ENCODE data around the gene CINP. TPM values are rescaled to one million over a fixed set of nuclear protein-coding genes. Genes with fewer than 3 reads are reported as not detected.

CINP gene
- total RNA-seq = 10 to 100 TPM; 31.5 to 32.3 TPM
- 10 to 100 TPM; 31.3 to 37.7 TPM for polyA plus RNA-seq

GRCh38 chr14:102362545-102363181 is at the start of gene CINP, which contains the start of gene TECPR2:
CINP (minus strand) TSS chr14:102362890; CDS start chr14:102362851, 39 bp downstream.
TECPR2 (plus strand) TSS chr14:102362941; CDS start chr14:102376722, 13,781 bp downstream.
- H3K9me3 Mint-ChIP-seq = no peaks in the 10 kb centered on the region
- peak within 1 kb of the TSS in 7 of 8 donors; percentile 94 to 98 (median 97) for H3K4me3 Mint-ChIP-seq
- H3K36me3 Mint-ChIP-seq = peaks cover 12 to 29% of the 10 kb centered on the region in 2 donors
- H3K36me3 ChIP-seq (ENCODE audit: insufficient read depth, low read length) = no peaks in the 10 kb centered on the region
- peaks cover 33% of the 10 kb centered on the region for H3K4me1 ChIP-seq (ENCODE audit: insufficient read depth, low read length)
- peak within 1 kb of the TSS; percentile 93 to 99 (median 98) for H3K27ac Mint-ChIP-seq
- intact Hi-C loops (cut with micrococcal nuclease) = loop anchor here (1.0 to 2.0 kb wide), 3 partner anchors 43 to 398 kb away; partner anchors contain the start of genes DYNC1H1, MOK and ZNF839
- peak within 1 kb of the TSS; percentile 87 for H3K27ac ChIP-seq (ENCODE audit: low read depth, low read length)
- CTCF ChIA-PET (ENCODE audit: partially characterized antibody) = interaction anchor here (0.6 kb wide), 1 partner anchor 46 kb away, joined by 3 read pairs; no protein-coding TSS in a partner anchor
- no peaks in the 10 kb centered on the region for H3K27me3 ChIP-seq (ENCODE audit: insufficient read depth, low read length)
- POLR2A ChIA-PET (ENCODE audit: partially characterized antibody) = interaction anchor here (0.5 to 1.9 kb wide), 14 partner anchors 8 to 415 kb away, joined by 3 to 24 read pairs (median 4); partner anchors contain the start of genes MOK and ZNF839
- peak; percentile 91 to 97 (median 93) for DNase-seq
- H3K4me1 Mint-ChIP-seq = peaks cover 19 to 39% (median 26%) of the 10 kb centered on the region in 4 donors
- H3K9me3 ChIP-seq (ENCODE audit: control insufficient read depth in 1 of 2, low read length in 2 of 2) = no peaks in the 10 kb centered on the region
- no peaks in the 10 kb centered on the region for H3K27me3 Mint-ChIP-seq
- H3K4me3 ChIP-seq (ENCODE audit: low read length in 2 of 2) = peak within 1 kb of the TSS; percentile 80 to 95

- Histone ChIP-seq H3K36me3 (ENCODE audit: insufficient read depth, low read length) (no peaks in the 10 kb centered on the region), H3K27ac (ENCODE audit: low read depth, low read length) (no peak overlapping the region), H3K9me3 (ENCODE audit: control insufficient read depth in 1 of 2, low read length in 2 of 2) (no peaks in the 10 kb centered on the region), H3K4me3 (ENCODE audit: low read length in 2 of 2) (no peak overlapping the region), H3K27me3 (ENCODE audit: insufficient read depth, low read length) (no peaks in the 10 kb centered on the region), H3K4me1 (ENCODE audit: insufficient read depth, low read length) (no peaks in the 10 kb centered on the region)
- ChIA-PET CTCF (ENCODE audit: partially characterized antibody) (interaction anchor here (0.6 kb wide), 1 partner anchor 230 kb away, joined by 3 read pairs; no protein-coding TSS in a partner anchor), POLR2A (ENCODE audit: partially characterized antibody) (no interaction called here)
- Mint-ChIP-seq H3K4me3 (no peak overlapping the region), H3K36me3 (peaks cover 18 to 20% of the 10 kb centered on the region in 2 donors), H3K27ac (no peak overlapping the region), H3K4me1 (peaks cover 0 to 7% (median 4%) of the 10 kb centered on the region in 4 donors), H3K27me3 (no peaks in the 10 kb centered on the region), H3K9me3 (peaks cover 0 to 3% (median 1%) of the 10 kb centered on the region in 8 donors)
- intact Hi-C loops (cut with micrococcal nuclease) = no loop called here
- no peak for DNase-seq
These were observed 46.0 kb upstream of the CINP start for GRCh38 chr14:102408724-102409123.

- POLR2A ChIA-PET (ENCODE audit: partially characterized antibody) = no interaction called here
- H3K4me3 Mint-ChIP-seq = no peak overlapping the region
- CTCF ChIA-PET (ENCODE audit: partially characterized antibody) = no interaction called here
- Histone ChIP-seq H3K27me3 (ENCODE audit: insufficient read depth, low read length) (no peaks in the 10 kb centered on the region), H3K4me3 (ENCODE audit: low read length in 2 of 2) (no peak overlapping the region), H3K36me3 (ENCODE audit: insufficient read depth, low read length) (no peaks in the 10 kb centered on the region), H3K4me1 (ENCODE audit: insufficient read depth, low read length) (no peaks in the 10 kb centered on the region), H3K9me3 (ENCODE audit: control insufficient read depth in 1 of 2, low read length in 2 of 2) (no peaks in the 10 kb centered on the region), H3K27ac (ENCODE audit: low read depth, low read length) (no peak overlapping the region)
- intact Hi-C loops (cut with micrococcal nuclease) = no loop called here
- H3K4me1 Mint-ChIP-seq = peaks cover 0 to 7% (median 4%) of the 10 kb centered on the region in 4 donors
- H3K36me3 Mint-ChIP-seq = peaks cover 30% of the 10 kb centered on the region in 2 donors
- DNase-seq = no peak
- H3K27ac Mint-ChIP-seq = peak overlapping the region in 1 of 7 donors; percentile 48
- H3K27me3 Mint-ChIP-seq = no peaks in the 10 kb centered on the region
- H3K9me3 Mint-ChIP-seq = peaks cover 2 to 18% (median 15%) of the 10 kb centered on the region in 8 donors
These were observed 44.6 kb upstream of the CINP start for GRCh38 chr14:102407258-102407657.

GRCh38 chr14:102403028-102403427 is 40.3 kb upstream of the CINP start:
- Mint-ChIP-seq H3K4me1 (no peaks in the 10 kb centered on the region), H3K4me3 (no peak overlapping the region), H3K36me3 (peaks cover 24 to 33% of the 10 kb centered on the region in 2 donors), H3K27me3 (no peaks in the 10 kb centered on the region), H3K9me3 (peaks cover 0 to 46% (median 31%) of the 10 kb centered on the region in 8 donors), H3K27ac (no peak overlapping the region)
- DNase-seq = no peak
- Histone ChIP-seq H3K4me1 (ENCODE audit: insufficient read depth, low read length) (no peaks in the 10 kb centered on the region), H3K4me3 (ENCODE audit: low read length in 2 of 2) (no peak overlapping the region), H3K9me3 (ENCODE audit: control insufficient read depth in 1 of 2, low read length in 2 of 2) (peaks cover 0 to 5% of the 10 kb centered on the region in 2 donors), H3K36me3 (ENCODE audit: insufficient read depth, low read length) (no peaks in the 10 kb centered on the region), H3K27me3 (ENCODE audit: insufficient read depth, low read length) (no peaks in the 10 kb centered on the region), H3K27ac (ENCODE audit: low read depth, low read length) (no peak overlapping the region)
- CTCF ChIA-PET (ENCODE audit: partially characterized antibody) = no interaction called here
- POLR2A ChIA-PET (ENCODE audit: partially characterized antibody) = no interaction called here
- intact Hi-C loops (cut with micrococcal nuclease) = no loop called here

GRCh38 chr14:102396521-102396920 is 33.8 kb upstream of the CINP start:
- Histone ChIP-seq H3K27me3 (ENCODE audit: insufficient read depth, low read length) (no peaks in the 10 kb centered on the region), H3K9me3 (ENCODE audit: control insufficient read depth in 1 of 2, low read length in 2 of 2) (peaks cover 0 to 5% of the 10 kb centered on the region in 2 donors), H3K27ac (ENCODE audit: low read depth, low read length) (no peak overlapping the region), H3K4me1 (ENCODE audit: insufficient read depth, low read length) (no peaks in the 10 kb centered on the region), H3K36me3 (ENCODE audit: insufficient read depth, low read length) (no peaks in the 10 kb centered on the region), H3K4me3 (ENCODE audit: low read length in 2 of 2) (no peak overlapping the region)
- ChIA-PET CTCF (ENCODE audit: partially characterized antibody) (no interaction called here), POLR2A (ENCODE audit: partially characterized antibody) (no interaction called here)
- peaks cover 24 to 34% of the 10 kb centered on the region in 2 donors for H3K36me3 Mint-ChIP-seq
- peaks cover 0 to 36% (median 19%) of the 10 kb centered on the region in 8 donors for H3K9me3 Mint-ChIP-seq
- H3K4me3 Mint-ChIP-seq = no peak overlapping the region
- H3K27ac Mint-ChIP-seq = no peak overlapping the region
- peaks cover 2 to 10% (median 6%) of the 10 kb centered on the region in 4 donors for H3K4me1 Mint-ChIP-seq
- no peaks in the 10 kb centered on the region for H3K27me3 Mint-ChIP-seq
- intact Hi-C loops (cut with micrococcal nuclease) = no loop called here
- DNase-seq = no peak

GRCh38 chr14:102394717-102395375 is 32.2 kb upstream of the CINP start:
- no peaks in the 10 kb centered on the region for H3K27me3 Mint-ChIP-seq
- DNase-seq = peak in 3 of 5 donors; percentile 14 to 36 (median 31)
- CTCF ChIA-PET (ENCODE audit: partially characterized antibody) = interaction anchor here (0.6 to 2.1 kb wide), 2 partner anchors 44 kb away, joined by 3 to 5 read pairs; no protein-coding TSS in a partner anchor

GRCh38 chr14:102392506-102392905 is 29.8 kb upstream of the CINP start:
- Histone ChIP-seq H3K4me3 (ENCODE audit: low read length in 2 of 2) (no peak overlapping the region), H3K27ac (ENCODE audit: low read depth, low read length) (no peak overlapping the region), H3K27me3 (ENCODE audit: insufficient read depth, low read length) (no peaks in the 10 kb centered on the region), H3K9me3 (ENCODE audit: control insufficient read depth in 1 of 2, low read length in 2 of 2) (no peaks in the 10 kb centered on the region), H3K4me1 (ENCODE audit: insufficient read depth, low read length) (no peaks in the 10 kb centered on the region), H3K36me3 (ENCODE audit: insufficient read depth, low read length) (no peaks in the 10 kb centered on the region)
- DNase-seq = no peak
- Mint-ChIP-seq H3K9me3 (peaks cover 0 to 12% (median 6%) of the 10 kb centered on the region in 8 donors), H3K4me3 (no peak overlapping the region), H3K36me3 (peaks cover 17 to 25% of the 10 kb centered on the region in 2 donors), H3K27me3 (no peaks in the 10 kb centered on the region), H3K27ac (no peak overlapping the region), H3K4me1 (peaks cover 2 to 10% (median 6%) of the 10 kb centered on the region in 4 donors)
- CTCF ChIA-PET (ENCODE audit: partially characterized antibody) = no interaction called here
- POLR2A ChIA-PET (ENCODE audit: partially characterized antibody) = interaction anchor here (0.6 kb wide), 1 partner anchor 22 kb away, joined by 3 read pairs; no protein-coding TSS in a partner anchor
- intact Hi-C loops (cut with micrococcal nuclease) = no loop called here

More at GRCh38 chr14:102394717-102395375, 32.2 kb upstream of the CINP start:
- Histone ChIP-seq H3K4me3 (ENCODE audit: low read length in 2 of 2) (no peak overlapping the region), H3K4me1 (ENCODE audit: insufficient read depth, low read length) (no peaks in the 10 kb centered on the region), H3K36me3 (ENCODE audit: insufficient read depth, low read length) (no peaks in the 10 kb centered on the region), H3K27ac (ENCODE audit: low read depth, low read length) (no peak overlapping the region), H3K9me3 (ENCODE audit: control insufficient read depth in 1 of 2, low read length in 2 of 2) (peaks cover 0 to 5% of the 10 kb centered on the region in 2 donors), H3K27me3 (ENCODE audit: insufficient read depth, low read length) (no peaks in the 10 kb centered on the region)
- peaks cover 24 to 34% of the 10 kb centered on the region in 2 donors for H3K36me3 Mint-ChIP-seq
- POLR2A ChIA-PET (ENCODE audit: partially characterized antibody) = interaction anchor here (1.4 kb wide), 1 partner anchor 32 kb away, joined by 4 read pairs; the partner anchor contains the start of genes CINP and TECPR2
- H3K27ac Mint-ChIP-seq = peak overlapping the region; percentile 18 to 94 (median 92)
- H3K9me3 Mint-ChIP-seq = peaks cover 0 to 29% (median 18%) of the 10 kb centered on the region in 8 donors
- peak overlapping the region in 7 of 8 donors; percentile 33 to 84 (median 57) for H3K4me3 Mint-ChIP-seq
- intact Hi-C loops (cut with micrococcal nuclease) = no loop called here
- peaks cover 2 to 10% (median 6%) of the 10 kb centered on the region in 4 donors for H3K4me1 Mint-ChIP-seq
